ENCODE results near the gene ZSCAN10. TPM values are rescaled to one million over a fixed set of nuclear protein-coding genes. Genes with fewer than 3 reads are reported as not detected.

The ZSCAN10 gene
- total RNA-seq, 1 experiment from 2014 or later, result 207 TPM

DNA sequence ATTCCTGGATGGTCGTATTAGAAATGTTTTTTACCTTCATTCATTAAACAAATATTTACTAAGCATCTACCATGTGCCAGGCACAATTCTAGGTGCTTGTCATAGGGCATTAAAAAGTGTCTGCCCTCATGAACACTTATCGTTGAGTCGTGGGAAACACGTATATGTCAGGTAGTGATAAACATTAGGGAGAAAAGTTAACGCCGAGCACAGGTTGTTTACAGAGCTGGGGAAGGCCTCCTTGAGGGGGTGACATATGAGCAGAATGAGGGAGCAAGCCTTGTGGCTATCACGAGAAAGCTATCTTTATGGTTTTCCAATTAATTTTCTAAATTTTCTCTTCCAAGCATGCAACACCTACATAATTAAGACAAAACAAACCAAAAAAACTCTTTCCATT lies 34.8 kb upstream of the ZSCAN10 start:
- H3K27me3 ChIP-seq (ENCODE audit: insufficient read depth, low read length), result no peaks in the 10 kb centered on the region
- no peak overlapping the region for H2BK12ac ChIP-seq (ENCODE audit: insufficient read length, low read depth, low read length)
- no peak overlapping the region for H3K56ac ChIP-seq (ENCODE audit: insufficient read length, low read depth, low read length)
- H3K23me2 ChIP-seq (ENCODE audit: insufficient read length, low read depth, low read length, poor library complexity, severe bottlenecking), result peaks cover 10% of the 10 kb centered on the region
- DNase-seq, result no peak
- no peaks in the 10 kb centered on the region; the same call in 1 of the 2 replicates for H3K27me3 Mint-ChIP-seq (ENCODE audit: low read depth)
- peaks cover 2% of the 10 kb centered on the region for H4K20me1 ChIP-seq (ENCODE audit: control insufficient read depth, insufficient read depth, insufficient read length)
- H3K27ac ChIP-seq (ENCODE audit: insufficient read length, low read depth, low read length), result no peak overlapping the region
- peak overlapping the region; percentile 99 to 100 (median 99) for H3K27ac Mint-ChIP-seq
- no CpG with 5 or more reads among the region's 7 CpGs for WGBS (ENCODE audit: extremely low coverage, insufficient read length, low lambda C conversion rate)
- H3K9me3 ChIP-seq (ENCODE audit: control insufficient read depth, low read depth, low read length), result no peaks in the 10 kb centered on the region
- no peak overlapping the region for H3K18ac ChIP-seq (ENCODE audit: insufficient read length, low read depth, low read length)
- H3K9me3 Mint-ChIP-seq, result no peaks in the 10 kb centered on the region
- H3K4ac ChIP-seq (ENCODE audit: low read depth, low read length), result no peak overlapping the region
- H2BK20ac ChIP-seq (ENCODE audit: low read depth, low read length, poor library complexity, severe bottlenecking), result no peak overlapping the region
- no peak overlapping the region for H3K23ac ChIP-seq (ENCODE audit: insufficient read length, low read depth, low read length)
- peaks cover 2 to 18% (median 5%) of the 10 kb centered on the region in 3 experiments; a peak in 6 of 7 replicates for H3K36me3 Mint-ChIP-seq (ENCODE audit: insufficient read depth in 1 of 3, low read depth in 3 of 3)
- H2BK15ac ChIP-seq (ENCODE audit: low read depth, low read length), result no peak overlapping the region
- peak overlapping the region; percentile 99; the same call in 1 of the 2 replicates for H3K14ac ChIP-seq (ENCODE audit: insufficient read depth, low read length)
- H2AFZ ChIP-seq (ENCODE audit: low read length), result no peak overlapping the region
- H2AK5ac ChIP-seq (ENCODE audit: insufficient read length, low read length), result no peak overlapping the region
- peaks cover 23 to 26% of the 10 kb centered on the region in 2 experiments for H3K4me1 Mint-ChIP-seq
- no peak overlapping the region for H4K91ac ChIP-seq (ENCODE audit: insufficient read length, low read depth, low read length)
- H3K4me3 Mint-ChIP-seq, result peak overlapping the region; percentile 97 to 99
- H3K79me1 ChIP-seq (ENCODE audit: insufficient read depth, low read depth, low read length, poor library complexity, severe bottlenecking), result peaks cover 2% of the 10 kb centered on the region
- no peak overlapping the region for H4K5ac ChIP-seq (ENCODE audit: insufficient read length, low read depth, low read length)
- H3K9ac ChIP-seq (ENCODE audit: extremely low read depth, insufficient read length, low read length), result peak overlapping the region; percentile 100
- H4K8ac ChIP-seq (replicated peaks; ENCODE audit: insufficient read length, low read depth, low read length), result no peak overlapping the region
- H3K79me2 ChIP-seq (ENCODE audit: insufficient read depth, low read length), result peaks cover 8% of the 10 kb centered on the region
- TF ChIP-seq, protein P1, sequence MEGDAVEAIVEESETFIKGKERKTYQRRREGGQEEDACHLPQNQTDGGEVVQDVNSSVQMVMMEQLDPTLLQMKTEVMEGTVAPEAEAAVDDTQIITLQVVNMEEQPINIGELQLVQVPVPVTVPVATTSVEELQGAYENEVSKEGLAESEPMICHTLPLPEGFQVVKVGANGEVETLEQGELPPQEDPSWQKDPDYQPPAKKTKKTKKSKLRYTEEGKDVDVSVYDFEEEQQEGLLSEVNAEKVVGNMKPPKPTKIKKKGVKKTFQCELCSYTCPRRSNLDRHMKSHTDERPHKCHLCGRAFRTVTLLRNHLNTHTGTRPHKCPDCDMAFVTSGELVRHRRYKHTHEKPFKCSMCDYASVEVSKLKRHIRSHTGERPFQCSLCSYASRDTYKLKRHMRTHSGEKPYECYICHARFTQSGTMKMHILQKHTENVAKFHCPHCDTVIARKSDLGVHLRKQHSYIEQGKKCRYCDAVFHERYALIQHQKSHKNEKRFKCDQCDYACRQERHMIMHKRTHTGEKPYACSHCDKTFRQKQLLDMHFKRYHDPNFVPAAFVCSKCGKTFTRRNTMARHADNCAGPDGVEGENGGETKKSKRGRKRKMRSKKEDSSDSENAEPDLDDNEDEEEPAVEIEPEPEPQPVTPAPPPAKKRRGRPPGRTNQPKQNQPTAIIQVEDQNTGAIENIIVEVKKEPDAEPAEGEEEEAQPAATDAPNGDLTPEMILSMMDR (conservative IDR thresholded peaks at IDR 0.05), result no peak
- no peak overlapping the region for H3T11ph ChIP-seq (ENCODE audit: low read length)
- peak overlapping the region; percentile 98 for H3K4me2 ChIP-seq (ENCODE audit: insufficient read depth, insufficient read length, low read length)
- no peak overlapping the region for H2BK5ac ChIP-seq (ENCODE audit: insufficient read length, low read length)
- no peak overlapping the region for H2BK120ac ChIP-seq (ENCODE audit: low read depth, low read length, poor library complexity, severe bottlenecking)
- H3K4me1 ChIP-seq (ENCODE audit: insufficient read depth, low read length), result no peaks in the 10 kb centered on the region; the same call in 1 of the 2 replicates

All from H9 (cell line).